T-cell (primary cell): ENCODE results near the gene WRAP53. TPM values are rescaled to one million over a fixed set of nuclear protein-coding genes. Genes with fewer than 3 reads are reported as not detected.

Experiments used
- ATAC-seq, 4 experiments: fragments of 200-7000 bp in 3 of 4; fragments of 150-1000 bp in 1 of 4; cut with Tn5 transposase; replicated peaks in 1 of 4; 1 replicate in 3 of 4; 2 replicates in 1 of 4; pipeline ENCODE4 v1.10.0; 2021; ENCODE audit warnings: moderate library complexity in 3 of 4, mild to moderate bottlenecking in 2 of 4, moderate number of reproducible peaks in 1 of 4
- CTCF ChIA-PET, 2 donors: fragments of 300-600 bp; sonication (Branson Sonifier 250); formaldehyde crosslinking; loops; one replicate each; lab custom pipeline; 2022; ENCODE audit warnings: antibody characterized with exemption in 2 of 2; lab: Charles Lee
- POLR2A ChIA-PET, 2 donors: fragments of 300-600 bp; sonication (Branson Sonifier 250); formaldehyde crosslinking; loops; one replicate each; lab custom pipeline; 2022; ENCODE audit warnings: antibody characterized with exemption in 2 of 2; lab: Charles Lee
- DNase-seq, 35 experiments: peaks; one replicate each; pipeline versions ENCODE4 v3.0.0 to v3.0.0-alpha.2; 2013 to 2023
- H3K27ac ChIP-seq: one replicate; pipeline ENCODE4 v1.5.1; 2013; ENCODE audit warnings: low read length
- H3K27me3 ChIP-seq, 2 experiments: replicated peaks in 1 of 2; 1 replicate in 1 of 2; 2 replicates in 1 of 2; pipeline versions ENCODE4 v1.6.1 to v1.7.0; 2013; ENCODE audit warnings: low read length in 1 of 2, mixed read lengths in 1 of 2; ENCODE audit not compliant: control insufficient read depth in 2 of 2, insufficient read depth in 2 of 2; ENCODE audit errors: extremely low read depth in 1 of 2
- H3K36me3 ChIP-seq, 2 donors: 1 replicate in 1 of 2; 2 replicates in 1 of 2; pipeline versions ENCODE4 v1.6.1 to v1.7.0; 2013; ENCODE audit warnings: low read length in 1 of 2; ENCODE audit not compliant: control insufficient read depth in 2 of 2, insufficient read depth in 1 of 2; ENCODE audit errors: extremely low read depth in 1 of 2
- H3K4me1 ChIP-seq, 2 experiments: 1 replicate in 1 of 2; 2 replicates in 1 of 2; pipeline versions ENCODE4 v1.6.1 to v1.7.0; 2013; ENCODE audit warnings: low read length in 2 of 2, mixed read lengths in 1 of 2; ENCODE audit not compliant: insufficient read depth in 2 of 2, control insufficient read depth in 1 of 2; ENCODE audit errors: extremely low read depth in 1 of 2
- H3K4me3 ChIP-seq, 2 donors: 1 replicate in 1 of 2; 2 replicates in 1 of 2; pipeline versions ENCODE4 v1.5.1 to v1.7.0; 2013; ENCODE audit warnings: mild to moderate bottlenecking in 2 of 2, low read length in 1 of 2, moderate library complexity in 1 of 2; ENCODE audit not compliant: control insufficient read depth in 1 of 2; ENCODE audit errors: extremely low read depth in 1 of 2
- H3K9me3 ChIP-seq: 2 replicates; pipeline ENCODE4 v1.7.0; 2013
- H3K27ac Mint-ChIP-seq, 2 donors: one replicate each; pipeline ENCODE4 v1.8.0; 2020 to 2021; ENCODE audit warnings: mild to moderate bottlenecking in 2 of 2, mixed read lengths in 2 of 2
- H3K27me3 Mint-ChIP-seq, 2 donors: one replicate each; pipeline ENCODE4 v1.8.0; 2021 to 2022; ENCODE audit warnings: mixed read lengths in 2 of 2
- H3K36me3 Mint-ChIP-seq: one replicate; pipeline ENCODE4 v1.8.0; 2021; ENCODE audit warnings: mixed read lengths
- H3K4me1 Mint-ChIP-seq, 3 donors: one replicate each; pipeline ENCODE4 v1.8.0; 2020 to 2022; ENCODE audit warnings: mixed read lengths in 3 of 3, mild to moderate bottlenecking in 1 of 3
- H3K4me3 Mint-ChIP-seq, 3 donors: one replicate each; pipeline ENCODE4 v1.8.0; 2020 to 2022; ENCODE audit warnings: mild to moderate bottlenecking in 3 of 3, mixed read lengths in 3 of 3, moderate library complexity in 3 of 3
- H3K9me3 Mint-ChIP-seq, 3 donors: one replicate each; pipeline ENCODE4 v1.8.0; 2020 to 2022; ENCODE audit warnings: mixed read lengths in 3 of 3
- WGBS: methylation state at CpG from one replicate; pipeline ENCODE4 v1.1.5; 2013; ENCODE audit warnings: missing lambda C conversion rate; ENCODE audit not compliant: insufficient coverage; 5-methylcytosine and 5-hydroxymethylcytosine counted together
- total RNA-seq, 35 experiments: library from RNA in 6 of 35; stranded (reverse) in 6 of 35; fragments of 120-200 nt in 1 of 35; gene quantifications; one replicate each; pipeline versions ENCODE4 v1.2.1 to v1.2.4 and lab custom pipeline; 2013 to 2026

Gene WRAP53
- total RNA-seq, 5 donors from 2014 or later (not counting 1 experiment from before 2014, with no cell fraction given), result 8.0 to 14.6 (median 13.1) TPM

- Histone ChIP-seq H3K4me3 (no peak overlapping the region), H3K4me1 (peaks cover 0 to 15% of the 10 kb centered on the region in 2 experiments), H3K36me3 (no peaks in the 10 kb centered on the region), H3K9me3 (no peaks in the 10 kb centered on the region), H3K27ac (no peak overlapping the region), H3K27me3 (peaks cover 0 to 43% of the 10 kb centered on the region in 2 experiments)
- ATAC-seq, result no peak
- DNase-seq, result no peak
- Mint-ChIP-seq H3K9me3 (no peaks in the 10 kb centered on the region), H3K36me3 (no peaks in the 10 kb centered on the region), H3K27me3 (peaks cover 7 to 23% of the 10 kb centered on the region in 2 donors), H3K4me3 (no peak overlapping the region), H3K4me1 (peaks cover 5 to 17% (median 9%) of the 10 kb centered on the region in 3 donors), H3K27ac (no peak overlapping the region)
- ChIA-PET POLR2A (no interaction called here), CTCF (no interaction called here)
- WGBS, result 93% methylated on average over 8 of the region's 17 CpGs
These were observed 32.8 kb upstream of the WRAP53 start for GRCh38 chr17:7655541-7655840.

- Histone ChIP-seq H3K27me3 (peaks cover 0 to 27% of the 10 kb centered on the region in 2 experiments), H3K4me1 (no peaks in the 10 kb centered on the region), H3K36me3 (no peaks in the 10 kb centered on the region), H3K27ac (no peak overlapping the region), H3K9me3 (no peaks in the 10 kb centered on the region), H3K4me3 (no peak overlapping the region)
- Mint-ChIP-seq H3K9me3 (no peaks in the 10 kb centered on the region), H3K4me3 (no peak overlapping the region), H3K27me3 (peaks cover 0 to 12% of the 10 kb centered on the region in 2 donors), H3K4me1 (peaks cover 0 to 7% (median 0%) of the 10 kb centered on the region in 3 donors), H3K27ac (no peak overlapping the region), H3K36me3 (no peaks in the 10 kb centered on the region)
- ChIA-PET CTCF (no interaction called here), POLR2A (no interaction called here)
- DNase-seq (no peak), ATAC-seq (no peak)
- 77% methylated on average over 8 of the region's 10 CpGs for WGBS
These were observed 31.2 kb upstream of the WRAP53 start for GRCh38 chr17:7656958-7657609.

- Histone ChIP-seq H3K4me3 (no peak overlapping the region), H3K27me3 (no peaks in the 10 kb centered on the region), H3K4me1 (no peaks in the 10 kb centered on the region), H3K36me3 (peaks cover 6 to 38% of the 10 kb centered on the region in 2 donors), H3K9me3 (no peaks in the 10 kb centered on the region), H3K27ac (no peak overlapping the region)
- WGBS, result 95% methylated on average over 4 of the region's 10 CpGs
- H3K4me1 Mint-ChIP-seq, result no peaks in the 10 kb centered on the region
- no peaks in the 10 kb centered on the region for H3K27me3 Mint-ChIP-seq
- H3K36me3 Mint-ChIP-seq, result peaks cover 23% of the 10 kb centered on the region
- ChIA-PET POLR2A (no interaction called here), CTCF (no interaction called here)
- H3K9me3 Mint-ChIP-seq, result no peaks in the 10 kb centered on the region
- DNase-seq, result no peak
- ATAC-seq, result no peak
- no peak overlapping the region for H3K4me3 Mint-ChIP-seq
- no peak overlapping the region for H3K27ac Mint-ChIP-seq
These were observed 20.4 kb upstream of the WRAP53 start for GRCh38 chr17:7667656-7668406.

- POLR2A ChIA-PET, result no interaction called here
- no peaks in the 10 kb centered on the region for H3K27me3 ChIP-seq
- no peaks in the 10 kb centered on the region for H3K27me3 Mint-ChIP-seq
- no peak overlapping the region for H3K4me3 ChIP-seq
- no peak overlapping the region for H3K27ac Mint-ChIP-seq
- WGBS, result 100% methylated on average over 2 of the region's 7 CpGs
- H3K4me1 Mint-ChIP-seq, result no peaks in the 10 kb centered on the region
- no peaks in the 10 kb centered on the region for H3K9me3 Mint-ChIP-seq
- CTCF ChIA-PET, result no interaction called here
- no peaks in the 10 kb centered on the region for H3K9me3 ChIP-seq
- DNase-seq (no peak), ATAC-seq (no peak)
- peaks cover 29% of the 10 kb centered on the region for H3K36me3 Mint-ChIP-seq
- H3K27ac ChIP-seq, result no peak overlapping the region
- H3K4me3 Mint-ChIP-seq, result no peak overlapping the region
- peaks cover 6 to 44% of the 10 kb centered on the region in 2 donors for H3K36me3 ChIP-seq
- H3K4me1 ChIP-seq, result no peaks in the 10 kb centered on the region
These were observed 19.8 kb upstream of the WRAP53 start for GRCh38 chr17:7668482-7668881.

GRCh38 chr17:7673239-7673638 lies 15.0 kb upstream of the WRAP53 start:
- H3K27me3 Mint-ChIP-seq, result no peaks in the 10 kb centered on the region
- CTCF ChIA-PET, result interaction anchor here (0.8 to 1.2 kb wide), 5 partner anchors 12 to 84 kb away, joined by 4 to 9 read pairs (median 5); partner anchors contain the start of genes FXR2 (in 1 of the 2), TP53 (in 1 of the 2) and WRAP53 (in 1 of the 2)
- peaks cover 40% of the 10 kb centered on the region for H3K36me3 Mint-ChIP-seq
- POLR2A ChIA-PET, result interaction anchor here in 1 of 2 donors (0.6 kb wide), 1 partner anchor 46 kb away, joined by 3 read pairs; no protein-coding TSS in a partner anchor
- no peak overlapping the region for H3K4me3 ChIP-seq
- H3K9me3 Mint-ChIP-seq, result no peaks in the 10 kb centered on the region
- H3K36me3 ChIP-seq, result peaks cover 6 to 61% of the 10 kb centered on the region in 2 donors
- peaks cover 0 to 7% (median 4%) of the 10 kb centered on the region in 3 donors for H3K4me1 Mint-ChIP-seq
- H3K27ac Mint-ChIP-seq, result no peak overlapping the region
- ATAC-seq (no peak), DNase-seq (peak in 7 of 35 experiments; percentile 12 to 40 (median 21))
- no peaks in the 10 kb centered on the region for H3K9me3 ChIP-seq
- no CpG with 5 or more reads among the region's 2 CpGs for WGBS
- no peak overlapping the region for H3K27ac ChIP-seq
- no peak overlapping the region for H3K4me3 Mint-ChIP-seq
- H3K27me3 ChIP-seq, result no peaks in the 10 kb centered on the region
- H3K4me1 ChIP-seq, result no peaks in the 10 kb centered on the region

GRCh38 chr17:7674934-7675333 lies 13.3 kb upstream of the WRAP53 start:
- ChIA-PET POLR2A (interaction anchor here in 1 of 2 donors (0.6 kb wide), 1 partner anchor 436 kb away, joined by 5 read pairs; no protein-coding TSS in a partner anchor), CTCF (interaction anchor here in 1 of 2 donors (1.1 kb wide), 1 partner anchor 12 kb away, joined by 4 read pairs; the partner anchor contains the start of gene TP53)
- over 99% methylated on average over 12 of the region's 14 CpGs for WGBS
- H3K36me3 Mint-ChIP-seq, result peaks cover 33% of the 10 kb centered on the region
- H3K9me3 Mint-ChIP-seq, result no peaks in the 10 kb centered on the region
- Histone ChIP-seq H3K9me3 (no peaks in the 10 kb centered on the region), H3K4me3 (no peak overlapping the region), H3K27ac (no peak overlapping the region), H3K4me1 (no peaks in the 10 kb centered on the region), H3K36me3 (peaks cover 6 to 47% of the 10 kb centered on the region in 2 donors), H3K27me3 (no peaks in the 10 kb centered on the region)
- no peak overlapping the region for H3K27ac Mint-ChIP-seq
- H3K4me1 Mint-ChIP-seq, result peaks cover 2 to 7% (median 6%) of the 10 kb centered on the region in 3 donors
- no peak for DNase-seq
- ATAC-seq, result no peak
- no peak overlapping the region for H3K4me3 Mint-ChIP-seq
- H3K27me3 Mint-ChIP-seq, result no peaks in the 10 kb centered on the region
